A549 (cell line): Measurements from ENCODE around the gene GAS7. TPM values are rescaled to one million over a fixed set of nuclear protein-coding genes. Genes with fewer than 3 reads are reported as not detected.
A peak's percentile ranks its signal among the peaks of the same experiment; 100 is the strongest.

Source experiments
- ATAC-seq, 2 experiments: fragments of 200-7000 bp in 1 of 2; fragments of >200 bp in 1 of 2; cut with Nextera tagmentation in 1 of 2; cut with Tn5 transposase in 1 of 2; 3 replicates each; pipeline versions ENCODE4 v1.8.0 to v1.9.1; 2018 to 2020; ENCODE audit warnings: mild to moderate bottlenecking in 1 of 2, moderate library complexity in 1 of 2
- CTCF ChIA-PET: fragments of 300-600 bp; sonication (Branson Sonifier 250); formaldehyde crosslinking; extraction: SDS; loops from one replicate; lab custom pipeline; 2021; ENCODE audit warnings: antibody characterized with exemption, inconsistent platforms; lab: Yijun Ruan, JAX
- POLR2A ChIA-PET: fragments of 350-600 bp; formaldehyde crosslinking; extraction: SDS; loops from one replicate; lab custom pipeline; 2021; ENCODE audit warnings: antibody characterized with exemption, inconsistent platforms; lab: Yijun Ruan, JAX
- DNase-seq, 2 experiments: peaks; one replicate each; pipeline versions ENCODE4 v3.0.0 to v3.0.0-alpha.2; 2011 to 2016; ENCODE audit warnings: low read depth in 1 of 2, low spot score in 1 of 2
- FAIRE-seq: peaks from 2 replicates; lab custom pipeline; 2011; peaks lifted over from hg19 to GRCh38; lab: Jason Lieb, UNC
- H3K27ac ChIP-seq, 2 experiments: fragments of >200 bp; sonication (Bioruptor Twin); formaldehyde crosslinking; 3 replicates each; pipeline ENCODE4 v1.5.1; 2016 to 2017
- H3K4me1 ChIP-seq: fragments of >200 bp; sonication (Bioruptor Twin); formaldehyde crosslinking; 3 replicates; pipeline ENCODE4 v1.6.1; 2016
- H3K4me2 ChIP-seq: fragments of >200 bp; sonication (Bioruptor Twin); formaldehyde crosslinking; 3 replicates; pipeline ENCODE4 v1.6.1; 2016
- H3K4me3 ChIP-seq: fragments of >200 bp; sonication (Bioruptor Twin); formaldehyde crosslinking; 3 replicates; pipeline ENCODE4 v1.5.1; 2016
- H3K9me3 ChIP-seq: fragments of >200 bp; sonication (Bioruptor Twin); formaldehyde crosslinking; 3 replicates; pipeline ENCODE4 v1.6.1; 2016
- BHLHE40 ChIP-seq: IDR thresholded peaks from 2 replicates; pipeline ENCODE4 v1.6.1; 2012; ENCODE audit warnings: low read depth, low read length, inconsistent platforms
- CBX2 ChIP-seq: fragments of 200-600 bp; sonication (generic); IDR thresholded peaks from 2 replicates; pipeline ENCODE4 v1.6.1; 2016; ENCODE audit warnings: low read depth, mild to moderate bottlenecking, borderline replicate concordance
- CEBPB ChIP-seq, 2 experiments: fragments of >200 bp in 1 of 2; sonication (Bioruptor Twin) in 1 of 2; formaldehyde crosslinking in 1 of 2; IDR thresholded peaks; 2 replicates each; pipeline ENCODE4 v1.6.1; 2012 to 2016
- CHD2 ChIP-seq: fragments of 150-350 bp; IDR thresholded peaks from 2 replicates; pipeline ENCODE4 v1.6.1; 2014; ENCODE audit warnings: low read length; ENCODE audit not compliant: partially characterized antibody
- EHF ChIP-seq: fragments of 250-450 bp; sonication (Bioruptor Pico); IDR thresholded peaks from 2 replicates; pipeline ENCODE4 v1.5.0; 2020; ENCODE audit warnings: mild to moderate bottlenecking
- ESRRA ChIP-seq: fragments of 150-350 bp; IDR thresholded peaks from 2 replicates; pipeline ENCODE4 v1.6.1; 2014; ENCODE audit warnings: mild to moderate bottlenecking, low read length, borderline replicate concordance
- FOSL2 ChIP-seq, 2 experiments: fragments of 450-650 bp in 1 of 2; fragments of >200 bp in 1 of 2; sonication (Bioruptor Twin) in 1 of 2; formaldehyde crosslinking; IDR thresholded peaks; 2 replicates each; pipeline versions ENCODE4 v1.5.0 to v1.6.1; 2016 to 2020; ENCODE audit warnings: mild to moderate bottlenecking in 1 of 2, moderate library complexity in 1 of 2
- HEYL ChIP-seq: fragments of 250-450 bp; sonication (Bioruptor Pico); IDR thresholded peaks from 2 replicates; pipeline ENCODE4 v1.8.0; 2021; ENCODE audit warnings: mild to moderate bottlenecking, moderate library complexity
- HOXA7 ChIP-seq: fragments of 250-450 bp; sonication (Bioruptor Pico); IDR thresholded peaks from 2 replicates; pipeline ENCODE4 v1.5.0; 2020; ENCODE audit warnings: mild to moderate bottlenecking, moderate library complexity
- HOXB13 ChIP-seq: fragments of 250-450 bp; sonication (Bioruptor Pico); IDR thresholded peaks from 2 replicates; pipeline ENCODE4 v1.5.0; 2020; ENCODE audit warnings: low read depth, mild to moderate bottlenecking, moderate library complexity
- PHF8 ChIP-seq: fragments of 200-600 bp; sonication (generic); IDR thresholded peaks from 2 replicates; pipeline ENCODE4 v1.6.1; 2016; ENCODE audit warnings: low read depth, mild to moderate bottlenecking, antibody characterized with exemption, moderate library complexity, borderline replicate concordance
- POLR2A ChIP-seq: IDR thresholded peaks from 2 replicates; pipeline ENCODE4 v1.6.1; 2012; ENCODE audit warnings: mild to moderate bottlenecking, low read length
- RFX5 ChIP-seq: fragments of 450-650 bp; IDR thresholded peaks from 2 replicates; pipeline ENCODE4 v1.7.1; 2014; ENCODE audit warnings: antibody characterized with exemption, mild to moderate bottlenecking, moderate library complexity
- RNF2 ChIP-seq: fragments of 200-600 bp; sonication (generic); IDR thresholded peaks from 2 replicates; pipeline ENCODE4 v1.6.1; 2016; ENCODE audit warnings: low read depth, mild to moderate bottlenecking, antibody characterized with exemption, moderate library complexity, borderline replicate concordance
- TP53 ChIP-seq: fragments of 250-450 bp; sonication (Bioruptor Pico); IDR thresholded peaks from 2 replicates; pipeline ENCODE4 v1.5.0; 2021; ENCODE audit warnings: mild to moderate bottlenecking, moderate library complexity
- ZFP36 ChIP-seq: fragments of 450-650 bp; IDR thresholded peaks from 2 replicates; pipeline ENCODE4 v1.6.1; 2014; ENCODE audit warnings: borderline replicate concordance; ENCODE audit not compliant: partially characterized antibody
- ZSCAN20 ChIP-seq: fragments of 250-450 bp; sonication (Bioruptor Pico); IDR thresholded peaks from 2 replicates; pipeline ENCODE4 v1.8.0; 2022; ENCODE audit warnings: mild to moderate bottlenecking, moderate library complexity
- WGBS: methylation state at CpG from one replicate; pipeline ENCODE4 v1.1.6; 2017; ENCODE audit errors: missing lambda C conversion rate; 5-methylcytosine and 5-hydroxymethylcytosine counted together
- polyA plus RNA-seq, 4 experiments: library from polyadenylated mRNA; depleted of rRNA in 3 of 4; stranded (reverse); fragments of >200 nt; fragmentation: RNase III in 1 of 4; extraction: RNeasy Plus Mini Kit Qiagen cat#74134 plus additional on column Dnase treatment in 1 of 4; gene quantifications; 2 replicates in 3 of 4; 3 replicates in 1 of 4; pipeline ENCODE4 v1.2.3, GENCODE V29; 2011 to 2017
- TF ChIP-seq, protein P1 (sequence below): fragments of 150-350 bp; IDR thresholded peaks from 2 replicates; pipeline ENCODE4 v1.6.1; 2014; ENCODE audit warnings: low read depth, mild to moderate bottlenecking, low read length
- TF ChIP-seq, protein P2 (sequence below): fragments of >200 bp; sonication (Bioruptor Twin); formaldehyde crosslinking; IDR thresholded peaks from 3 replicates; pipeline ENCODE4 v1.5.1; 2016
- TF ChIP-seq, protein P3 (sequence below): fragments of >200 bp; sonication (Bioruptor Twin); formaldehyde crosslinking; IDR thresholded peaks from 2 replicates; pipeline ENCODE4 v1.6.1; 2016
- TF ChIP-seq, protein P4 (sequence below): fragments of 250-450 bp; sonication (Bioruptor Pico); IDR thresholded peaks from 2 replicates; pipeline ENCODE4 v1.5.0; 2021; ENCODE audit warnings: mild to moderate bottlenecking, moderate library complexity, borderline replicate concordance

GAS7 gene
- polyA plus RNA-seq, 2 of the 4 experiments (the other 2 are of a cell fraction) = 1.3 to 1.5 TPM

DNA sequence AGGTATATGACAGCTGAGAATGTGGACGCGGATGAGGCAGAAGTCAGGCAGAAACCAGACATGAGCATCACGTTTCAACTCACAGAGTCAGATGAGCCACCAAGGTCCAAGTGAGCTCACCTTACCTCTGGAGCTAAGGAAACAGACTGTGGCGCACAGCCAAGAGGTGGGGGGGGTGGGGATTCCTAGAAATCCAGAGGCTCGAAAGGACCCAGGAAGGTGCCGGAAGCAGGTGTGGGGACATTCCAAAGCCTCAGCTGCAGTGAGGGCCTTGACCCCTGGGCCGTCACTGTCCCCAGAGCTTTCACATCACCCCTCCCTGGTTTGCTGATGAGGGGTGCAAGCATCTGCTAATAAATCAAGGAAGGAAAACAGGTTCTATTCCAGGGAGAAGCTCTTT is 264.1 kb downstream of the GAS7 start:
- POLR2A ChIA-PET = no interaction called here
- TF ChIP-seq EHF (no peak), POLR2A (no peak), ZFP36 (no peak), CBX2 (no peak), PHF8 (no peak), HOXA7 (CRISPR knock-in tag) (no peak), BHLHE40 (no peak), RNF2 (no peak), RFX5 (no peak), CHD2 (no peak), HEYL (no peak), CEBPB (IDR thresholded peaks at IDR 0.05) (no peak), ESRRA (no peak), ZSCAN20 (CRISPR knock-in tag) (no peak), HOXB13 (CRISPR knock-in tag) (no peak)
- TF ChIP-seq, protein P1, sequence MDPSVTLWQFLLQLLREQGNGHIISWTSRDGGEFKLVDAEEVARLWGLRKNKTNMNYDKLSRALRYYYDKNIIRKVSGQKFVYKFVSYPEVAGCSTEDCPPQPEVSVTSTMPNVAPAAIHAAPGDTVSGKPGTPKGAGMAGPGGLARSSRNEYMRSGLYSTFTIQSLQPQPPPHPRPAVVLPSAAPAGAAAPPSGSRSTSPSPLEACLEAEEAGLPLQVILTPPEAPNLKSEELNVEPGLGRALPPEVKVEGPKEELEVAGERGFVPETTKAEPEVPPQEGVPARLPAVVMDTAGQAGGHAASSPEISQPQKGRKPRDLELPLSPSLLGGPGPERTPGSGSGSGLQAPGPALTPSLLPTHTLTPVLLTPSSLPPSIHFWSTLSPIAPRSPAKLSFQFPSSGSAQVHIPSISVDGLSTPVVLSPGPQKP = no peak
- TF ChIP-seq, protein P2, sequence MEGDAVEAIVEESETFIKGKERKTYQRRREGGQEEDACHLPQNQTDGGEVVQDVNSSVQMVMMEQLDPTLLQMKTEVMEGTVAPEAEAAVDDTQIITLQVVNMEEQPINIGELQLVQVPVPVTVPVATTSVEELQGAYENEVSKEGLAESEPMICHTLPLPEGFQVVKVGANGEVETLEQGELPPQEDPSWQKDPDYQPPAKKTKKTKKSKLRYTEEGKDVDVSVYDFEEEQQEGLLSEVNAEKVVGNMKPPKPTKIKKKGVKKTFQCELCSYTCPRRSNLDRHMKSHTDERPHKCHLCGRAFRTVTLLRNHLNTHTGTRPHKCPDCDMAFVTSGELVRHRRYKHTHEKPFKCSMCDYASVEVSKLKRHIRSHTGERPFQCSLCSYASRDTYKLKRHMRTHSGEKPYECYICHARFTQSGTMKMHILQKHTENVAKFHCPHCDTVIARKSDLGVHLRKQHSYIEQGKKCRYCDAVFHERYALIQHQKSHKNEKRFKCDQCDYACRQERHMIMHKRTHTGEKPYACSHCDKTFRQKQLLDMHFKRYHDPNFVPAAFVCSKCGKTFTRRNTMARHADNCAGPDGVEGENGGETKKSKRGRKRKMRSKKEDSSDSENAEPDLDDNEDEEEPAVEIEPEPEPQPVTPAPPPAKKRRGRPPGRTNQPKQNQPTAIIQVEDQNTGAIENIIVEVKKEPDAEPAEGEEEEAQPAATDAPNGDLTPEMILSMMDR = no peak
- FAIRE-seq (no peak), DNase-seq (no peak), ATAC-seq (no peak)
- Histone ChIP-seq H3K4me1 (peaks cover 6% of the 10 kb centered on the region; the same call in 2 of the 3 replicates), H3K4me2 (no peak overlapping the region), H3K27ac (no peak overlapping the region), H3K4me3 (no peak overlapping the region), H3K9me3 (peaks cover 4% of the 10 kb centered on the region; the same call in 2 of the 3 replicates)
- CTCF ChIA-PET = interaction anchor here (0.9 to 14.9 kb wide), 9 partner anchors 10 to 684 kb away, joined by 3 to 344 read pairs (median 6); partner anchors contain the start of gene CFAP52
- 84% methylated on average over 7 of the region's 7 CpGs for WGBS

DNA sequence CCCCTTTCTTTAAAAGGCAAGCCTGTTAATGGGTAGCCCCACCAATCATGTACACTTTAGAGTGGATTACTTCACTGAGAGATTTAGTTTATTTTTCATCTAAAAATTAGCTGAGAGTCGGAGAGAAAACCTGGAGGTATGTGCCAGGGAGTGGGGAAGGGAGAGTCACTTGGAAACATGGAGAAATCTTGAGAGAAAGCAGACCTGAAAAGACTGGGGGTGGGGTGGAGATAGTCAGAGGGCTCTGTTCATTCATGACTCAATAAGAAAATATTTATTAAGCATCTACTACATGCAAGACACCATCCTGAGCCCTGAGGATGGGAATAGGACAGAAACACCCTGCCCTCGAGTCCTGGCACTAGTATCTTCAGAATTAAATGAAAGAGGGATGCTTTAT is 265.9 kb downstream of the GAS7 start:
- WGBS = 23% methylated on average over 2 of the region's 2 CpGs

DNA sequence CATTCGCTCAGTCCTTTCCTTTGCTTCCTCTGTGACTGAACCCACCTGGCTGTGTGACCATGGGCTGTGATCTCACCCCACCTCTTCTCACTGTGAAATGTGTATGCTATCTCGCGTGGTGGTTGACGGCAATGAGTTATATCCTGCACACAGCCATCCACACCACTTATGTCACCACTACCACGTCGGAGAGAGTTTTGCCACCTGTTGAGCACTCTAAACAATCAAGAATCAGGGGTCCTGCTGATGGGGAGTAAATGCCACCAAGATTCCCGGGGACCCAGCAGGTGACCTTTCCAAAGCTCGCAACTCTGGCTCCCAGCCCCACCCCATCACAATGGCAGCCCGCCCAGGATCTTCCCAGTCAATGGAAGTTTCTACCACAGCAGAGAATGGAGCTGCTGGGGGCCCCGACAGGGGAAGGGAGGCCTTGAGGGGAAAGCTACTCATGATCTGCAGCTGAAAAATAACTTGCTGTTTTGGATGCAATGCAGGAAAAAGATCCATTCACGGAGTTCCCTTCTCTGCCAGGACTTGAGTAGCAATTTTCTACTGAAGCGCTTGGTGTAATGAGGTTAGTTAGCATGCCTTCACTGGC is 267.2 kb downstream of the GAS7 start:
- 76% methylated on average over 12 of the region's 12 CpGs for WGBS

More for the DNA sequence above, 265.9 kb downstream of the GAS7 start:
- peaks cover 20% of the 10 kb centered on the region for H3K4me1 ChIP-seq
- H3K27ac ChIP-seq = peak overlapping the region in 1 of 2 experiments; percentile 12; a peak in 1 of 6 replicates
- POLR2A ChIA-PET = no interaction called here
- TF ChIP-seq FOSL2 (IDR thresholded peaks at IDR 0.05) (peak; percentile 13; the same call in 1 of the 2 replicates), FOSL2 (CRISPR knock-in tag; IDR thresholded peaks at IDR 0.05) (no peak)
- TF ChIP-seq, protein P3, sequence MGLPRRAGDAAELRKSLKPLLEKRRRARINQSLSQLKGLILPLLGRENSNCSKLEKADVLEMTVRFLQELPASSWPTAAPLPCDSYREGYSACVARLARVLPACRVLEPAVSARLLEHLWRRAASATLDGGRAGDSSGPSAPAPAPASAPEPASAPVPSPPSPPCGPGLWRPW = no peak
- FAIRE-seq (no peak), ATAC-seq (peak; percentile 7 to 17; a peak in 1 of 6 replicates), DNase-seq (peak in 1 of 2 experiments; percentile 26)
- H3K4me3 ChIP-seq = no peak overlapping the region
- H3K9me3 ChIP-seq = no peaks in the 10 kb centered on the region
- CTCF ChIA-PET = interaction anchor here (0.6 to 14.9 kb wide), 8 partner anchors 8 to 716 kb away, joined by 3 to 344 read pairs (median 8); no protein-coding TSS in a partner anchor
- H3K4me2 ChIP-seq = 0 out of 3 replicates have a peak overlapping the region, but pooled peaks have one; percentile 2

More for the DNA sequence above, 267.2 kb downstream of the GAS7 start:
- TF ChIP-seq TP53 = no peak
- TF ChIP-seq, protein P2 = no peak
- TF ChIP-seq, protein P4, sequence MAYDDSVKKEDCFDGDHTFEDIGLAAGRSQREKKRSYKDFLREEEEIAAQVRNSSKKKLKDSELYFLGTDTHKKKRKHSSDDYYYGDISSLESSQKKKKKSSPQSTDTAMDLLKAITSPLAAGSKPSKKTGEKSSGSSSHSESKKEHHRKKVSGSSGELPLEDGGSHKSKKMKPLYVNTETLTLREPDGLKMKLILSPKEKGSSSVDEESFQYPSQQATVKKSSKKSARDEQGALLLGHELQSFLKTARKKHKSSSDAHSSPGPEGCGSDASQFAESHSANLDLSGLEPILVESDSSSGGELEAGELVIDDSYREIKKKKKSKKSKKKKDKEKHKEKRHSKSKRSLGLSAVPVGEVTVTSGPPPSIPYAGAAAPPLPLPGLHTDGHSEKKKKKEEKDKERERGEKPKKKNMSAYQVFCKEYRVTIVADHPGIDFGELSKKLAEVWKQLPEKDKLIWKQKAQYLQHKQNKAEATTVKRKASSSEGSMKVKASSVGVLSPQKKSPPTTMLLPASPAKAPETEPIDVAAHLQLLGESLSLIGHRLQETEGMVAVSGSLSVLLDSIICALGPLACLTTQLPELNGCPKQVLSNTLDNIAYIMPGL = no peak
- ATAC-seq (no peak), DNase-seq (no peak), FAIRE-seq (no peak)
- H3K4me1 ChIP-seq = peaks cover 26% of the 10 kb centered on the region
- no peak overlapping the region for H3K4me3 ChIP-seq
- no peak overlapping the region for H3K4me2 ChIP-seq
- POLR2A ChIA-PET = no interaction called here
- no peaks in the 10 kb centered on the region for H3K9me3 ChIP-seq
- peak overlapping the region in 1 of 2 experiments; percentile 13; a peak in 1 of 6 replicates for H3K27ac ChIP-seq
- CTCF ChIA-PET = interaction anchor here (0.7 to 14.9 kb wide), 15 partner anchors 14 to 687 kb away, joined by 3 to 344 read pairs (median 8); partner anchors contain the start of genes CFAP52, GLP2R and STX8
